ENCODE data around the gene YAP1.

DNA sequence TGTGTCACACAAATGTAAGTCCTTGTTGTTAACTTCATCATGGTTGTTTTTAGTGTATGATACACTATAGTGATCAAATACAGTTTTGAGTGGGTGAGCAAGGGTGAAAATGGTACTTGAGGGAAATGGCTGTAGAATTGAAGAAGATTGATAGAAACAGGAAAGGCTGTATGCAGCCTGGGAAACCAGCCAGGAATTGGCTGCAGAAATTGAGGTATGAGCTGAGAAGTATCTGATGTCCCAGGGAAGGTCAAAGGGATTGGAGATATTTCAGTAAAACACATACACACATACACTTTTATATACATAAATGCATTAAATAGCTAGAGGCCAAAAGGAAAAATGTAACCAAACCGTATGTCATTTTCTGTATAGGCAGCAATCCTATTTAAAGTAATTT, 13.1 kb upstream of the YAP1 start:
- TF ChIP-seq, protein P1, sequence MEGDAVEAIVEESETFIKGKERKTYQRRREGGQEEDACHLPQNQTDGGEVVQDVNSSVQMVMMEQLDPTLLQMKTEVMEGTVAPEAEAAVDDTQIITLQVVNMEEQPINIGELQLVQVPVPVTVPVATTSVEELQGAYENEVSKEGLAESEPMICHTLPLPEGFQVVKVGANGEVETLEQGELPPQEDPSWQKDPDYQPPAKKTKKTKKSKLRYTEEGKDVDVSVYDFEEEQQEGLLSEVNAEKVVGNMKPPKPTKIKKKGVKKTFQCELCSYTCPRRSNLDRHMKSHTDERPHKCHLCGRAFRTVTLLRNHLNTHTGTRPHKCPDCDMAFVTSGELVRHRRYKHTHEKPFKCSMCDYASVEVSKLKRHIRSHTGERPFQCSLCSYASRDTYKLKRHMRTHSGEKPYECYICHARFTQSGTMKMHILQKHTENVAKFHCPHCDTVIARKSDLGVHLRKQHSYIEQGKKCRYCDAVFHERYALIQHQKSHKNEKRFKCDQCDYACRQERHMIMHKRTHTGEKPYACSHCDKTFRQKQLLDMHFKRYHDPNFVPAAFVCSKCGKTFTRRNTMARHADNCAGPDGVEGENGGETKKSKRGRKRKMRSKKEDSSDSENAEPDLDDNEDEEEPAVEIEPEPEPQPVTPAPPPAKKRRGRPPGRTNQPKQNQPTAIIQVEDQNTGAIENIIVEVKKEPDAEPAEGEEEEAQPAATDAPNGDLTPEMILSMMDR (conservative IDR thresholded peaks at IDR 0.05; ENCODE audit: low read depth, low read length), result no peak
- TF ChIP-seq RFX5 (IDR thresholded peaks at IDR 0.05; ENCODE audit: low read depth, low read length), result no peak
